ENCODE data around the gene GNAQ. TPM values are rescaled to one million over a fixed set of nuclear protein-coding genes. Genes with fewer than 3 reads are reported as not detected.

GNAQ gene
- total RNA-seq, 4 donors from 2014 or later: 64.0 to 80.4 (median 69.2) TPM

DNA sequence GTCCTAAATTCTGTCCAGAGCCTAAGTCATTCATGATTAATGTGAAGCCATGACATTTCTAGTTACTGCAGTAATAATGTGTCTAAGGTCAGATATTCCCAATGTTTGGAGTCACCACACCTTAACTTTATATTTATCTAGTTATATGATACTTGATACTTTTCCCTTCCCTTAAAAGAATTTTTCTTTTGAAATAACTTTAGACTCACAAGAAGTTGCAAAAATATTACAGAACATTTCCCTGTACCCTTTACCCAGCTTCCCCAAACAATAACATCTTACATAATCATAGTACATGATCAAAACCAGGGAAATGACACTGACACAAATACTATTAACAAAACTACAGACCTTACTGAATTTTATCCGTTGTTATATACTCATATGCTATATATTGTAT is 233.5 kb downstream of the GNAQ start:
- TF ChIP-seq, protein P1, sequence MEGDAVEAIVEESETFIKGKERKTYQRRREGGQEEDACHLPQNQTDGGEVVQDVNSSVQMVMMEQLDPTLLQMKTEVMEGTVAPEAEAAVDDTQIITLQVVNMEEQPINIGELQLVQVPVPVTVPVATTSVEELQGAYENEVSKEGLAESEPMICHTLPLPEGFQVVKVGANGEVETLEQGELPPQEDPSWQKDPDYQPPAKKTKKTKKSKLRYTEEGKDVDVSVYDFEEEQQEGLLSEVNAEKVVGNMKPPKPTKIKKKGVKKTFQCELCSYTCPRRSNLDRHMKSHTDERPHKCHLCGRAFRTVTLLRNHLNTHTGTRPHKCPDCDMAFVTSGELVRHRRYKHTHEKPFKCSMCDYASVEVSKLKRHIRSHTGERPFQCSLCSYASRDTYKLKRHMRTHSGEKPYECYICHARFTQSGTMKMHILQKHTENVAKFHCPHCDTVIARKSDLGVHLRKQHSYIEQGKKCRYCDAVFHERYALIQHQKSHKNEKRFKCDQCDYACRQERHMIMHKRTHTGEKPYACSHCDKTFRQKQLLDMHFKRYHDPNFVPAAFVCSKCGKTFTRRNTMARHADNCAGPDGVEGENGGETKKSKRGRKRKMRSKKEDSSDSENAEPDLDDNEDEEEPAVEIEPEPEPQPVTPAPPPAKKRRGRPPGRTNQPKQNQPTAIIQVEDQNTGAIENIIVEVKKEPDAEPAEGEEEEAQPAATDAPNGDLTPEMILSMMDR (IDR thresholded peaks at IDR 0.05): no peak
- TF ChIP-seq EP300 (IDR thresholded peaks at IDR 0.05) (no peak), POLR2AphosphoS5 (IDR thresholded peaks at IDR 0.05) (no peak), POLR2A (IDR thresholded peaks at IDR 0.05; ENCODE audit: low read depth) (no peak)
- no peaks in the 10 kb centered on the region for H3K27me3 ChIP-seq
- no peaks in the 10 kb centered on the region for H3K9me3 ChIP-seq
- no peak overlapping the region for H3K4me3 ChIP-seq
- intact Hi-C loops (cut with DNase I): no loop called here
- WGBS: 85% methylated on average over 1 of the region's 1 CpG
- no peak for DNase-seq (ENCODE audit: extremely low spot score)
- no peaks in the 10 kb centered on the region for H3K36me3 ChIP-seq
- peaks cover 4 to 18% (median 11%) of the 10 kb centered on the region in 4 donors for H3K4me1 ChIP-seq
- no peak overlapping the region for H3K27ac ChIP-seq (replicated peaks in 1 of 4)

DNA sequence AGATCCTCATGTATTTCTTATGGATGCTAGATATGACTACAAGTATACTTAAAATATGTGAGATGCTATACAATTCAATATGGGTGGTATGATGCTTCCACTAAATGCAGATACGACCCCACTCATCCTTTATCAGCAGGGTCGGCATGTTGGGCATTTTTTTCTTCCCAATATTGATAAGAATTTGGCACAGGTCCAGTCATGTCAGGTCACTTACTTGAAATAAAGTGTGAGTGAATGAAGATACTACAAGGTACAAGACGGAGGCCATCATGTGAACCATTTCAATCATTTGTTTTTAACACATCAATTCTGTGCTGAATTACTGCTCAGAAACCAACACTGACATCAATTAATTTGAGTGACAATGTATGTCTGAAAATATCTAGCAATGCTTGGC is 236.6 kb downstream of the GNAQ start:
- Histone ChIP-seq H3K27me3 (no peaks in the 10 kb centered on the region), H3K9me3 (no peaks in the 10 kb centered on the region), H3K4me3 (no peak overlapping the region), H3K36me3 (no peaks in the 10 kb centered on the region), H3K27ac (replicated peaks in 1 of 4) (no peak overlapping the region), H3K4me1 (peaks cover 4 to 10% (median 8%) of the 10 kb centered on the region in 4 donors)
- no peak for TF ChIP-seq EP300 (IDR thresholded peaks at IDR 0.05)
- TF ChIP-seq POLR2A (IDR thresholded peaks at IDR 0.05; ENCODE audit: low read depth): no peak
- TF ChIP-seq, protein P1 (IDR thresholded peaks at IDR 0.05): no peak
- no peak for TF ChIP-seq POLR2AphosphoS5 (IDR thresholded peaks at IDR 0.05)
- DNase-seq (ENCODE audit: extremely low spot score): no peak
- 92% methylated on average over 3 of the region's 3 CpGs for WGBS
- intact Hi-C loops (cut with DNase I): no loop called here

DNA sequence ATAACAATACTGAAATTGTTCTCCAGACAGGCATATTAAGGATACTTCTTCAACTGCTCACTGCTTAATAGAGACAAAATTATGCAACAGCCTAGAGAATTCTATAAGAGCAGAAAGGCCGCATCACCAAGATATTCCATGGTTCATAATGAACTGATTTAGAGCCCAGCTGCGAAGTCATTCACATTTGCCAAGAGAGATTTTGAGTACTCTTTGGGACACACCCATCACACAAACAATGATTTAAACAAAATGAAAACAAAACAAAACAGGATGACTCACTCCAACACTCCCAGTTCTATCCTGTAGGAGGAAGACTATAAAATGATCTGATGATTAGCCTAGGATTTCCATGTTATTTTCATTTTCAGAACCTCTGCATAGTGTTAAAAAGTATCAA is 237.8 kb downstream of the GNAQ start:
- intact Hi-C loops (cut with DNase I): no loop called here
- WGBS: 78% methylated on average over 2 of the region's 2 CpGs
- Histone ChIP-seq H3K36me3 (no peaks in the 10 kb centered on the region), H3K4me3 (no peak overlapping the region), H3K27ac (replicated peaks in 1 of 4) (peak overlapping the region in 1 of 4 donors; percentile 14), H3K4me1 (peaks cover 4 to 10% (median 8%) of the 10 kb centered on the region in 4 donors), H3K27me3 (no peaks in the 10 kb centered on the region), H3K9me3 (no peaks in the 10 kb centered on the region)
- no peak for TF ChIP-seq EP300 (IDR thresholded peaks at IDR 0.05)
- no peak for TF ChIP-seq POLR2AphosphoS5 (IDR thresholded peaks at IDR 0.05)
- TF ChIP-seq, protein P1 (IDR thresholded peaks at IDR 0.05): peak in 1 of 3 experiments; percentile 36
- TF ChIP-seq POLR2A (IDR thresholded peaks at IDR 0.05; ENCODE audit: low read depth): no peak
- DNase-seq (ENCODE audit: extremely low spot score): no peak

DNA sequence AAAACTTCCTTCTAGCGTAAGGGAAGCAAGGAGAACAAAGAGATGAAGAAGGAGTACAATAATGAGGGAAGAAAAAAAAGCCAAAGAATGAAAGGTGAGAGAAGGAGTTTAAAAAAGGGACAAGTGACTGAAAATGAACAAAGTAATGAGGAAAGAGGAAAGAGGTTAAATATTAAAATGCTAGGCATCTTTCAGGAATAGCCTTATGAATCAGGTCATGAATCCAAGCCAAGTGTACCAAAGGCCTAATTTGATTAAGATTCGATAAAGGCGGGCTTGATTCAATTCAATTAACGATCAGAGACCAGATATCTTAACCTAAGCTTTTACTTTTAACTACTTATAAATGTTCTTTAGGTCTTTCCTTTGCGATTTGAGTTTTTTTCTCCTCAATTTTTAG is 241.7 kb downstream of the GNAQ start:
- H3K9me3 ChIP-seq: no peaks in the 10 kb centered on the region
- H3K4me1 ChIP-seq: peaks cover 0 to 17% (median 2%) of the 10 kb centered on the region in 4 donors
- TF ChIP-seq, protein P1 (IDR thresholded peaks at IDR 0.05): no peak
- TF ChIP-seq POLR2A (IDR thresholded peaks at IDR 0.05; ENCODE audit: low read depth) (no peak), EP300 (IDR thresholded peaks at IDR 0.05) (no peak), POLR2AphosphoS5 (IDR thresholded peaks at IDR 0.05) (no peak)
- DNase-seq (ENCODE audit: extremely low spot score): no peak
- H3K27me3 ChIP-seq: no peaks in the 10 kb centered on the region
- intact Hi-C loops (cut with DNase I): no loop called here
- no peak overlapping the region for H3K4me3 ChIP-seq
- no peak overlapping the region for H3K27ac ChIP-seq (replicated peaks in 1 of 4)
- peaks cover 0 to 11% (median 0%) of the 10 kb centered on the region in 4 donors for H3K36me3 ChIP-seq
- 91% methylated on average over 5 of the region's 5 CpGs for WGBS

DNA sequence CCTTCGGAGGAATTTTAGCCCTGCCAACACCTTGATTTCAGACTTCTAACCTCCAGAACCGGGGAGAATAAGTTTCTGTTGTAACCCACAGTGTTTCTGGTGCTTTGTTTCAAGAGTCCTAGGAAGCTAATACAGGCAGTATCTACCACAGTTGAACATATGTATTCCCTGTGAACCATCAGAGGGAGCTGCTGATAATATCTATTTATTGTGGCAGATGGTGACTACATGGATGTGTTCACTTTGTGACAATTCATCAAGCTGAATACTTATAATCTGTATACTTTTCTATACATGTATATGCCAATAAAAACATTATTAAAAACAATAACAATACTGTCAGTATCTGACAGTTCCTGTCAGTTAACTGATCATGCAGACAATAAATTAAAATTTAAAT is 246.3 kb downstream of the GNAQ start:
- TF ChIP-seq EP300 (IDR thresholded peaks at IDR 0.05) (no peak), POLR2AphosphoS5 (IDR thresholded peaks at IDR 0.05) (no peak), POLR2A (IDR thresholded peaks at IDR 0.05; ENCODE audit: low read depth) (no peak)
- TF ChIP-seq, protein P1 (IDR thresholded peaks at IDR 0.05): no peak
- intact Hi-C loops (cut with DNase I): no loop called here
- H3K27me3 ChIP-seq: no peaks in the 10 kb centered on the region
- no peak for DNase-seq (ENCODE audit: extremely low spot score)
- H3K9me3 ChIP-seq: no peaks in the 10 kb centered on the region
- no peak overlapping the region for H3K27ac ChIP-seq (replicated peaks in 1 of 4)
- H3K36me3 ChIP-seq: peaks cover 0 to 11% (median 0%) of the 10 kb centered on the region in 4 donors
- peaks cover 0 to 25% (median 4%) of the 10 kb centered on the region in 4 donors for H3K4me1 ChIP-seq
- 94% methylated on average over 2 of the region's 2 CpGs for WGBS
- H3K4me3 ChIP-seq: no peak overlapping the region
